Activated T-cell treated with anti-CD3 and anti-CD28 coated beads, Interleukin-2, amount 50 U/mL, for 4 hours (primary cell): ENCODE results near the gene PSTK. TPM values are rescaled to one million over a fixed set of nuclear protein-coding genes. Genes with fewer than 3 reads are reported as not detected.

Experiments used
- ATAC-seq, 2 donors: fragments of 200-7000 bp; cut with Tn5 transposase; one replicate each; pipeline ENCODE4 v1.10.0; 2021
- DNase-seq: peaks from one replicate; pipeline ENCODE4 v3.0.0-alpha.2; 2020
- H3K27me3 Mint-ChIP-seq: one replicate; pipeline ENCODE4 v1.8.0; 2021; ENCODE audit warnings: low read depth, mixed read lengths
- H3K36me3 Mint-ChIP-seq: one replicate; pipeline ENCODE4 v1.8.0; 2022; ENCODE audit warnings: mixed read lengths; ENCODE audit not compliant: insufficient read depth
- H3K4me1 Mint-ChIP-seq: one replicate; pipeline ENCODE4 v1.8.0; 2021; ENCODE audit warnings: low read depth, mixed read lengths
- H3K4me3 Mint-ChIP-seq: one replicate; pipeline ENCODE4 v1.8.0; 2021; ENCODE audit warnings: mild to moderate bottlenecking, moderate library complexity, mixed read lengths
- H3K9me3 Mint-ChIP-seq: one replicate; pipeline ENCODE4 v1.8.0; 2021; ENCODE audit warnings: mixed read lengths
- total RNA-seq, 3 donors: library from RNA; stranded (reverse); gene quantifications; one replicate each; pipeline ENCODE4 v1.2.1, GENCODE V29; 2021

Gene PSTK
- total RNA-seq, 3 donors from 2014 or later, result 5.3 to 6.3 (median 6.1) TPM

- no peaks in the 10 kb centered on the region for H3K9me3 Mint-ChIP-seq
- no peaks in the 10 kb centered on the region for H3K27me3 Mint-ChIP-seq
- ATAC-seq (no peak), DNase-seq (no peak)
- H3K4me1 Mint-ChIP-seq, result peaks cover 2% of the 10 kb centered on the region
- H3K36me3 Mint-ChIP-seq, result peaks cover 9% of the 10 kb centered on the region
- no peak overlapping the region for H3K4me3 Mint-ChIP-seq
Measured at GRCh38 chr10:123019941-123020703, 39.9 kb downstream of the PSTK start.

- ATAC-seq (no peak), DNase-seq (no peak)
- no peaks in the 10 kb centered on the region for H3K9me3 Mint-ChIP-seq
- peaks cover 2% of the 10 kb centered on the region for H3K4me1 Mint-ChIP-seq
- peaks cover 2% of the 10 kb centered on the region for H3K36me3 Mint-ChIP-seq
- H3K27me3 Mint-ChIP-seq, result no peaks in the 10 kb centered on the region
- H3K4me3 Mint-ChIP-seq, result no peak overlapping the region
Measured at GRCh38 chr10:123021517-123021916, 41.3 kb downstream of the PSTK start.

GRCh38 chr10:123024540-123024939 is 44.3 kb downstream of the PSTK start:
- no peaks in the 10 kb centered on the region for H3K9me3 Mint-ChIP-seq
- no peaks in the 10 kb centered on the region for H3K4me1 Mint-ChIP-seq

GRCh38 chr10:123026302-123026701 is 46.1 kb downstream of the PSTK start:
- peaks cover 6% of the 10 kb centered on the region for H3K36me3 Mint-ChIP-seq
- no peak overlapping the region for H3K4me3 Mint-ChIP-seq
- ATAC-seq, result no peak

More at GRCh38 chr10:123024540-123024939, 44.3 kb downstream of the PSTK start:
- DNase-seq, result no peak
- no peak for ATAC-seq
- H3K36me3 Mint-ChIP-seq, result peaks cover under 1% of the 10 kb centered on the region
- no peak overlapping the region for H3K4me3 Mint-ChIP-seq
- H3K27me3 Mint-ChIP-seq, result no peaks in the 10 kb centered on the region

GRCh38 chr10:123027861-123028260 is 47.7 kb downstream of the PSTK start:
- H3K4me3 Mint-ChIP-seq, result no peak overlapping the region
- H3K36me3 Mint-ChIP-seq, result peaks cover 7% of the 10 kb centered on the region
- no peaks in the 10 kb centered on the region for H3K27me3 Mint-ChIP-seq
- DNase-seq (no peak), ATAC-seq (no peak)
- H3K9me3 Mint-ChIP-seq, result no peaks in the 10 kb centered on the region
- H3K4me1 Mint-ChIP-seq, result no peaks in the 10 kb centered on the region

More at GRCh38 chr10:123026302-123026701, 46.1 kb downstream of the PSTK start:
- no peak for DNase-seq
- Mint-ChIP-seq H3K4me1 (no peaks in the 10 kb centered on the region), H3K9me3 (no peaks in the 10 kb centered on the region), H3K27me3 (no peaks in the 10 kb centered on the region)

- H3K36me3 Mint-ChIP-seq, result peaks cover 15% of the 10 kb centered on the region
- ATAC-seq (no peak), DNase-seq (no peak)
- H3K27me3 Mint-ChIP-seq, result no peaks in the 10 kb centered on the region
- H3K9me3 Mint-ChIP-seq, result no peaks in the 10 kb centered on the region
- H3K4me1 Mint-ChIP-seq, result no peaks in the 10 kb centered on the region
- no peak overlapping the region for H3K4me3 Mint-ChIP-seq
Measured at GRCh38 chr10:123031124-123031523, 50.9 kb downstream of the PSTK start.

- ATAC-seq, result no peak
- no peaks in the 10 kb centered on the region for H3K9me3 Mint-ChIP-seq
- peaks cover 23% of the 10 kb centered on the region for H3K36me3 Mint-ChIP-seq
- no peak overlapping the region for H3K4me3 Mint-ChIP-seq
- no peaks in the 10 kb centered on the region for H3K27me3 Mint-ChIP-seq
- peaks cover 3% of the 10 kb centered on the region for H3K4me1 Mint-ChIP-seq
- no peak for DNase-seq
Measured at GRCh38 chr10:123034332-123034731, 54.1 kb downstream of the PSTK start.

GRCh38 chr10:123035467-123036086 is 55.4 kb downstream of the PSTK start:
- H3K4me3 Mint-ChIP-seq, result no peak overlapping the region
- no peaks in the 10 kb centered on the region for H3K27me3 Mint-ChIP-seq
- no peaks in the 10 kb centered on the region for H3K9me3 Mint-ChIP-seq
- DNase-seq (no peak), ATAC-seq (no peak)
- H3K4me1 Mint-ChIP-seq, result peaks cover 3% of the 10 kb centered on the region
- H3K36me3 Mint-ChIP-seq, result peaks cover 18% of the 10 kb centered on the region

GRCh38 chr10:123038782-123039631 is 58.8 kb downstream of the PSTK start:
- Mint-ChIP-seq H3K4me3 (no peak overlapping the region), H3K9me3 (no peaks in the 10 kb centered on the region), H3K36me3 (peaks cover 23% of the 10 kb centered on the region), H3K4me1 (peaks cover 3% of the 10 kb centered on the region), H3K27me3 (no peaks in the 10 kb centered on the region)
- ATAC-seq (no peak), DNase-seq (no peak)

GRCh38 chr10:123039632-123039930 is 59.4 kb downstream of the PSTK start:
- DNase-seq, result no peak
- ATAC-seq, result no peak
- Mint-ChIP-seq H3K36me3 (peaks cover 21% of the 10 kb centered on the region), H3K4me3 (no peak overlapping the region), H3K4me1 (peaks cover 3% of the 10 kb centered on the region), H3K9me3 (no peaks in the 10 kb centered on the region), H3K27me3 (no peaks in the 10 kb centered on the region)

Other genes starting within 250 kb of the PSTK start
- 1 to 10 TPM; 1.1 to 1.6 (median 1.3) TPM for gene CUZD1, start 134.5 kb upstream of the PSTK start, total RNA-seq
- 1 to 10 TPM; 4.1 to 5.2 (median 4.8) TPM for gene FAM24B, start 100.8 kb upstream of the PSTK start, total RNA-seq
- gene FAM24A, start 69.8 kb upstream of the PSTK start, total RNA-seq, result not detected
- 1 to 10 TPM; 6.3 to 9.8 (median 9.6) TPM for gene C10orf88, start 26.2 kb upstream of the PSTK start, total RNA-seq
- gene IKZF5, start 28.4 kb downstream of the PSTK start, total RNA-seq, result 10 to 100 TPM; 18.2 to 29.6 (median 21.0) TPM
- 10 to 100 TPM; 21.8 to 25.9 (median 22.9) TPM for gene ACADSB, start 28.6 kb downstream of the PSTK start, total RNA-seq
- gene HMX3, start 155.6 kb downstream of the PSTK start, total RNA-seq, result under 1 TPM in 1 of 3 donors, not detected in 2; 0.16 TPM
- gene HMX2, start 167.7 kb downstream of the PSTK start, total RNA-seq, result under 1 TPM in 1 of 3 donors, not detected in 2; 0.11 TPM
- 100 to 1,000 TPM; 169 to 185 (median 173) TPM for gene BUB3, start 174.0 kb downstream of the PSTK start, total RNA-seq